ENCODE measurements around the gene LMBRD2.

The LMBRD2 gene

GRCh38 chr5:36158144-36158543 lies 6.5 kb upstream of the LMBRD2 start (continued):
- TF ChIP-seq, protein P1, sequence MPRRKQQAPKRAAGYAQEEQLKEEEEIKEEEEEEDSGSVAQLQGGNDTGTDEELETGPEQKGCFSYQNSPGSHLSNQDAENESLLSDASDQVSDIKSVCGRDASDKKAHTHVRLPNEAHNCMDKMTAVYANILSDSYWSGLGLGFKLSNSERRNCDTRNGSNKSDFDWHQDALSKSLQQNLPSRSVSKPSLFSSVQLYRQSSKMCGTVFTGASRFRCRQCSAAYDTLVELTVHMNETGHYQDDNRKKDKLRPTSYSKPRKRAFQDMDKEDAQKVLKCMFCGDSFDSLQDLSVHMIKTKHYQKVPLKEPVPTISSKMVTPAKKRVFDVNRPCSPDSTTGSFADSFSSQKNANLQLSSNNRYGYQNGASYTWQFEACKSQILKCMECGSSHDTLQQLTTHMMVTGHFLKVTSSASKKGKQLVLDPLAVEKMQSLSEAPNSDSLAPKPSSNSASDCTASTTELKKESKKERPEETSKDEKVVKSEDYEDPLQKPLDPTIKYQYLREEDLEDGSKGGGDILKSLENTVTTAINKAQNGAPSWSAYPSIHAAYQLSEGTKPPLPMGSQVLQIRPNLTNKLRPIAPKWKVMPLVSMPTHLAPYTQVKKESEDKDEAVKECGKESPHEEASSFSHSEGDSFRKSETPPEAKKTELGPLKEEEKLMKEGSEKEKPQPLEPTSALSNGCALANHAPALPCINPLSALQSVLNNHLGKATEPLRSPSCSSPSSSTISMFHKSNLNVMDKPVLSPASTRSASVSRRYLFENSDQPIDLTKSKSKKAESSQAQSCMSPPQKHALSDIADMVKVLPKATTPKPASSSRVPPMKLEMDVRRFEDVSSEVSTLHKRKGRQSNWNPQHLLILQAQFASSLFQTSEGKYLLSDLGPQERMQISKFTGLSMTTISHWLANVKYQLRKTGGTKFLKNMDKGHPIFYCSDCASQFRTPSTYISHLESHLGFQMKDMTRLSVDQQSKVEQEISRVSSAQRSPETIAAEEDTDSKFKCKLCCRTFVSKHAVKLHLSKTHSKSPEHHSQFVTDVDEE (CRISPR knock-in tag; IDR thresholded peaks at IDR 0.05): peak; percentile 91
- TF ChIP-seq SNAI2 (CRISPR knock-in tag; IDR thresholded peaks at IDR 0.05): peak; percentile 94

DNA sequence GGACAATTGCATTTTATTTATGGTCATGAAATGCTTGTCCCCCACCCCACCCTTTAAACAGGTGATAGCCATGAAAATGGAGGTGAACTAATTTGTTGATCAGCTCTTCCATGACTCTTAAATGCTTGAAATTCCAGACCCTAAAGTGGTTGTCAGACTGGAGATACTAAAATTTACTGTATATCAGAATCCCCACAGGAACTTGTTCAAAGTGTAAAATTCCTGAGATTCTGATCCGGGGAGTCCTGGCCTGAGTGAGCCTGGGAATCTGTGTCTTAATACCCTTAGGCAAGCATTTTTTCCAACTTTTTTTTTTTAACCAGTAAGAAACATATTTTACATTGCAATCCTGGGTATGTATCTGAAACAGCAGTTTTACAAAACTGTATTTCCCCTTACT lies 4.9 kb upstream of the LMBRD2 start:
- no peak; the same call in 2 of the 3 replicates for ATAC-seq
- TF ChIP-seq ISL1 (CRISPR knock-in tag; IDR thresholded peaks at IDR 0.05) (peak; percentile 91), CSDC2 (CRISPR knock-in tag; IDR thresholded peaks at IDR 0.05) (0 out of 2 replicates have a peak, but pooled peaks have one; percentile 0), TCF4 (CRISPR knock-in tag; IDR thresholded peaks at IDR 0.05; ENCODE audit: borderline replicate concordance) (no peak), PATZ1 (CRISPR knock-in tag; IDR thresholded peaks at IDR 0.05; ENCODE audit: borderline replicate concordance) (peak; percentile 32; the same call in 1 of the 2 replicates)
- TF ChIP-seq, protein P1 (CRISPR knock-in tag; IDR thresholded peaks at IDR 0.05): peak; percentile 3; the same call in 1 of the 2 replicates

- ATAC-seq: no peak
- TF ChIP-seq ARNTL (CRISPR knock-in tag; IDR thresholded peaks at IDR 0.05; ENCODE audit: borderline replicate concordance, low read depth) (no peak), ZNF565 (CRISPR knock-in tag; conservative IDR thresholded peaks at IDR 0.05; ENCODE audit: low read depth) (no peak), ZFP3 (CRISPR knock-in tag; IDR thresholded peaks at IDR 0.05) (peak; percentile 56; the same call in 1 of the 2 replicates), CSDC2 (CRISPR knock-in tag; IDR thresholded peaks at IDR 0.05) (peak; percentile 52; the same call in 1 of the 2 replicates)
- TF ChIP-seq, protein P2, sequence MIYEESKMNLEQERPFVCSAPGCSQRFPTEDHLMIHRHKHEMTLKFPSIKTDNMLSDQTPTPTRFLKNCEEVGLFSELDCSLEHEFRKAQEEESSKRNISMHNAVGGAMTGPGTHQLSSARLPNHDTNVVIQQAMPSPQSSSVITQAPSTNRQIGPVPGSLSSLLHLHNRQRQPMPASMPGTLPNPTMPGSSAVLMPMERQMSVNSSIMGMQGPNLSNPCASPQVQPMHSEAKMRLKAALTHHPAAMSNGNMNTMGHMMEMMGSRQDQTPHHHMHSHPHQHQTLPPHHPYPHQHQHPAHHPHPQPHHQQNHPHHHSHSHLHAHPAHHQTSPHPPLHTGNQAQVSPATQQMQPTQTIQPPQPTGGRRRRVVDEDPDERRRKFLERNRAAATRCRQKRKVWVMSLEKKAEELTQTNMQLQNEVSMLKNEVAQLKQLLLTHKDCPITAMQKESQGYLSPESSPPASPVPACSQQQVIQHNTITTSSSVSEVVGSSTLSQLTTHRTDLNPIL (CRISPR knock-in tag; IDR thresholded peaks at IDR 0.05; ENCODE audit: low read depth): peak; percentile 21; the same call in 1 of the 2 replicates
- TF ChIP-seq, protein P1 (CRISPR knock-in tag; IDR thresholded peaks at IDR 0.05): 0 out of 2 replicates have a peak, but pooled peaks have one; percentile 11
These were observed 4.5 kb upstream of the LMBRD2 start for GRCh38 chr5:36156121-36156601.

DNA sequence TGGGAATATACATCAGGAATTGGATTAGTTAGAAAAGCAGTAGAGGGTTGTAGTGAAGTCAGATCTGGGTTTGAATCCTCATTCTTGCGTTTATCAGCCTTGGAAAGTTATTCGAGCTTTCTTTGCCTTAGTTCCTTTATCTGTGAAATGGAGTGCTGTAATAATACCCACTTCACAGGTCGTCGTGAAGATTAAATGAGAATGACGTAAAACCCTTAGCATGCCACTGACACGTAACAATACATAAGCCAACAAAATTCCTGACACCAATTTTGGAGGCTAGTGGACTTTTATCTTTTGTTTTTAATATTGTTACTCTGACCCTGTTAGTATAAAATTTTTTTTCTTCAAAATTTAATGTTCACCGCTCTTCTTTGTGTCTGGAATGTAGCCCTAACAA lies 3.6 kb upstream of the LMBRD2 start:
- ATAC-seq: no peak
- no peak for TF ChIP-seq PPARA (CRISPR knock-in tag; IDR thresholded peaks at IDR 0.05; ENCODE audit: borderline replicate concordance)
- no peak for TF ChIP-seq GLIS3 (CRISPR knock-in tag; IDR thresholded peaks at IDR 0.05)
- no peak for TF ChIP-seq CSRNP3 (CRISPR knock-in tag; IDR thresholded peaks at IDR 0.05)
- no peak for TF ChIP-seq ESRRG (CRISPR knock-in tag; IDR thresholded peaks at IDR 0.05)
- TF ChIP-seq ZNF565 (CRISPR knock-in tag; conservative IDR thresholded peaks at IDR 0.05; ENCODE audit: low read depth): no peak
- TF ChIP-seq CSDC2 (CRISPR knock-in tag; IDR thresholded peaks at IDR 0.05): no peak
- TF ChIP-seq, protein P3, sequence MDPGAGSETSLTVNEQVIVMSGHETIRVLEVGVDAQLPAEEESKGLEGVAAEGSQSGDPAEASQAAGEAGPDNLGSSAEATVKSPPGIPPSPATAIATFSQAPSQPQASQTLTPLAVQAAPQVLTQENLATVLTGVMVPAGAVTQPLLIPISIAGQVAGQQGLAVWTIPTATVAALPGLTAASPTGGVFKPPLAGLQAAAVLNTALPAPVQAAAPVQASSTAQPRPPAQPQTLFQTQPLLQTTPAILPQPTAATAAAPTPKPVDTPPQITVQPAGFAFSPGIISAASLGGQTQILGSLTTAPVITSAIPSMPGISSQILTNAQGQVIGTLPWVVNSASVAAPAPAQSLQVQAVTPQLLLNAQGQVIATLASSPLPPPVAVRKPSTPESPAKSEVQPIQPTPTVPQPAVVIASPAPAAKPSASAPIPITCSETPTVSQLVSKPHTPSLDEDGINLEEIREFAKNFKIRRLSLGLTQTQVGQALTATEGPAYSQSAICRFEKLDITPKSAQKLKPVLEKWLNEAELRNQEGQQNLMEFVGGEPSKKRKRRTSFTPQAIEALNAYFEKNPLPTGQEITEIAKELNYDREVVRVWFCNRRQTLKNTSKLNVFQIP (CRISPR knock-in tag; IDR thresholded peaks at IDR 0.05; ENCODE audit: borderline replicate concordance, low read depth): no peak
- TF ChIP-seq TOX (CRISPR knock-in tag; IDR thresholded peaks at IDR 0.05; ENCODE audit: borderline replicate concordance): no peak
- no peak for TF ChIP-seq ZFP3 (CRISPR knock-in tag; IDR thresholded peaks at IDR 0.05)
- no peak for TF ChIP-seq TCF4 (CRISPR knock-in tag; IDR thresholded peaks at IDR 0.05; ENCODE audit: borderline replicate concordance)
- TF ChIP-seq PATZ1 (CRISPR knock-in tag; IDR thresholded peaks at IDR 0.05; ENCODE audit: borderline replicate concordance): no peak
